ENCODE results near the gene OR10H1. TPM values are rescaled to one million over a fixed set of nuclear protein-coding genes. Genes with fewer than 3 reads are reported as not detected.

OR10H1 gene
- polyA plus RNA-seq, 1 of the 3 experiments (the other 2 are of a cell fraction): not detected

GRCh38 chr19:15812060-15812722 lies 3.3 kb downstream of the OR10H1 start:
- POLR2A ChIA-PET: no interaction called here
- Histone ChIP-seq H3K79me2 (ENCODE audit: insufficient read depth) (no peaks in the 10 kb centered on the region), H3K27me3 (ENCODE audit: insufficient read depth) (peaks cover 31% of the 10 kb centered on the region), H3K36me3 (replicated peaks in 1 of 2; ENCODE audit: control insufficient read depth in 1 of 2, insufficient read depth in 2 of 2, low read length in 1 of 2) (no peaks in the 10 kb centered on the region), H3K9me2 (no peaks in the 10 kb centered on the region), H3K9me3 (no peaks in the 10 kb centered on the region), H3K4me2 (no peak overlapping the region), H3K4me1 (ENCODE audit: control insufficient read depth in 1 of 2, insufficient read depth in 2 of 2, low read depth in 1 of 2, low read length in 1 of 2) (no peaks in the 10 kb centered on the region), H4K20me1 (ENCODE audit: insufficient read depth) (no peaks in the 10 kb centered on the region), H3F3A (replicated peaks; ENCODE audit: insufficient read depth) (no peaks in the 10 kb centered on the region), H3K4me3 (ENCODE audit: low read depth in 2 of 2, low read length in 1 of 2) (no peak overlapping the region), H2AFZ (ENCODE audit: low read depth) (no peak overlapping the region), H3K27ac (ENCODE audit: low read depth in 2 of 2, low read length in 1 of 2) (no peak overlapping the region), H3K9ac (no peak overlapping the region)
- CTCF ChIA-PET: interaction anchor here (1.0 kb wide), 1 partner anchor 182 kb away, joined by 3 read pairs; no protein-coding TSS in a partner anchor
- WGBS (ENCODE audit: low lambda C conversion rate): 0% methylated on average over 6 of the region's 6 CpGs
- no peak for DNase-seq
- no peak for TF ChIP-seq FOSL2 (IDR thresholded peaks at IDR 0.05; ENCODE audit: borderline replicate concordance, low read depth)
- TF ChIP-seq TEAD4 (IDR thresholded peaks at IDR 0.05; ENCODE audit: borderline replicate concordance, insufficient read depth): no peak
- TF ChIP-seq JUND (IDR thresholded peaks at IDR 0.05): no peak
- TF ChIP-seq EP300 (IDR thresholded peaks at IDR 0.05; ENCODE audit: borderline replicate concordance in 1 of 2, low read depth in 1 of 2, low read length in 1 of 2): no peak
- no peak for TF ChIP-seq USF2 (IDR thresholded peaks at IDR 0.05; ENCODE audit: borderline replicate concordance, low read depth, low read length)
- TF ChIP-seq RCOR1 (IDR thresholded peaks at IDR 0.05; ENCODE audit: low read length): no peak
- TF ChIP-seq PBX3 (IDR thresholded peaks at IDR 0.05): no peak
- no peak for TF ChIP-seq RFX5 (IDR thresholded peaks at IDR 0.05; ENCODE audit: low read length)
- TF ChIP-seq NFIC (IDR thresholded peaks at IDR 0.05; ENCODE audit: borderline replicate concordance): no peak
- TF ChIP-seq CHD2 (IDR thresholded peaks at IDR 0.05; ENCODE audit: low read length, partially characterized antibody): no peak
- no peak for TF ChIP-seq MEF2A (IDR thresholded peaks at IDR 0.05; ENCODE audit: borderline replicate concordance, low read depth)
- TF ChIP-seq IRF3 (IDR thresholded peaks at IDR 0.05; ENCODE audit: low read depth, low read length): no peak
- TF ChIP-seq REST (IDR thresholded peaks at IDR 0.05; ENCODE audit: low read depth, low read length): no peak

All from SK-N-SH (cell line).